Nephron (organoid): ENCODE measurements around the gene PRKCB.

ENCODE experiments used
- H3K27ac Mint-ChIP-seq, 3 experiments: 2 replicates each; pipeline ENCODE4 v1.8.0; 2020; ENCODE audit warnings: mixed read lengths in 3 of 3, mild to moderate bottlenecking in 2 of 3, moderate library complexity in 1 of 3
- H3K27me3 Mint-ChIP-seq: 2 replicates; pipeline ENCODE4 v1.8.0; 2021; ENCODE audit warnings: low read depth, mild to moderate bottlenecking, moderate library complexity, mixed read lengths
- H3K36me3 Mint-ChIP-seq: 2 replicates; pipeline ENCODE4 v1.8.0; 2020; ENCODE audit warnings: low read depth, mixed read lengths
- H3K4me1 Mint-ChIP-seq: 2 replicates; pipeline ENCODE4 v1.8.0; 2020; ENCODE audit warnings: mixed read lengths
- H3K4me3 Mint-ChIP-seq, 3 experiments: 2 replicates each; pipeline ENCODE4 v1.8.0; 2020; ENCODE audit warnings: mild to moderate bottlenecking in 3 of 3, mixed read lengths in 3 of 3, moderate library complexity in 2 of 3
- H3K9me3 Mint-ChIP-seq: 2 replicates; pipeline ENCODE4 v1.8.0; 2020; ENCODE audit warnings: mixed read lengths
- CTCF ChIP-seq, 3 experiments: fragments of 200-600 bp; sonication (generic); IDR thresholded peaks; one replicate each; pipeline ENCODE4 v1.5.0; 2021; ENCODE audit warnings: antibody characterized with exemption in 3 of 3; ENCODE audit not compliant: unreplicated experiment in 3 of 3

PRKCB gene

GRCh38 chr16:24174504-24174903, 338.7 kb downstream of the PRKCB start:
- no peaks in the 10 kb centered on the region for H3K36me3 Mint-ChIP-seq
- no peak overlapping the region for H3K4me3 Mint-ChIP-seq
- no peaks in the 10 kb centered on the region for H3K4me1 Mint-ChIP-seq
- no peak overlapping the region for H3K27ac Mint-ChIP-seq
- no peak for TF ChIP-seq CTCF (IDR thresholded peaks at IDR 0.05; ENCODE audit: unreplicated experiment in 3 of 3)
- no peaks in the 10 kb centered on the region for H3K9me3 Mint-ChIP-seq
- H3K27me3 Mint-ChIP-seq, result peaks cover 5% of the 10 kb centered on the region

GRCh38 chr16:24174957-24175356, 339.2 kb downstream of the PRKCB start:
- TF ChIP-seq CTCF (IDR thresholded peaks at IDR 0.05; ENCODE audit: unreplicated experiment in 3 of 3), result no peak
- Mint-ChIP-seq H3K4me3 (no peak overlapping the region), H3K36me3 (no peaks in the 10 kb centered on the region), H3K27ac (no peak overlapping the region), H3K4me1 (no peaks in the 10 kb centered on the region), H3K9me3 (no peaks in the 10 kb centered on the region), H3K27me3 (peaks cover 5% of the 10 kb centered on the region)

GRCh38 chr16:24178496-24178895, 342.7 kb downstream of the PRKCB start:
- no peak for TF ChIP-seq CTCF (IDR thresholded peaks at IDR 0.05; ENCODE audit: unreplicated experiment in 3 of 3)
- Mint-ChIP-seq H3K27me3 (peaks cover 5% of the 10 kb centered on the region), H3K4me3 (no peak overlapping the region), H3K9me3 (no peaks in the 10 kb centered on the region), H3K27ac (no peak overlapping the region), H3K36me3 (no peaks in the 10 kb centered on the region), H3K4me1 (no peaks in the 10 kb centered on the region)

GRCh38 chr16:24180451-24180850, 344.7 kb downstream of the PRKCB start:
- peaks cover 5% of the 10 kb centered on the region for H3K27me3 Mint-ChIP-seq
- no peak overlapping the region for H3K27ac Mint-ChIP-seq
- no peaks in the 10 kb centered on the region for H3K36me3 Mint-ChIP-seq
- H3K4me1 Mint-ChIP-seq, result no peaks in the 10 kb centered on the region
- H3K9me3 Mint-ChIP-seq, result no peaks in the 10 kb centered on the region
- H3K4me3 Mint-ChIP-seq, result no peak overlapping the region
- no peak for TF ChIP-seq CTCF (IDR thresholded peaks at IDR 0.05; ENCODE audit: unreplicated experiment in 3 of 3)

GRCh38 chr16:24188021-24188542, 352.3 kb downstream of the PRKCB start:
- TF ChIP-seq CTCF (IDR thresholded peaks at IDR 0.05; ENCODE audit: unreplicated experiment in 3 of 3), result no peak
- Mint-ChIP-seq H3K9me3 (no peaks in the 10 kb centered on the region), H3K4me1 (no peaks in the 10 kb centered on the region), H3K27me3 (peaks cover 3% of the 10 kb centered on the region), H3K36me3 (no peaks in the 10 kb centered on the region), H3K27ac (no peak overlapping the region), H3K4me3 (no peak overlapping the region)

GRCh38 chr16:24188751-24189318, 353.1 kb downstream of the PRKCB start:
- Mint-ChIP-seq H3K9me3 (no peaks in the 10 kb centered on the region), H3K4me1 (no peaks in the 10 kb centered on the region), H3K4me3 (no peak overlapping the region), H3K27ac (no peak overlapping the region), H3K36me3 (no peaks in the 10 kb centered on the region), H3K27me3 (peaks cover 3% of the 10 kb centered on the region)
- no peak for TF ChIP-seq CTCF (IDR thresholded peaks at IDR 0.05; ENCODE audit: unreplicated experiment in 3 of 3)
